Hematopoietic multipotent progenitor cell treated with erythropoietin and hydrocortisone succinate and interleukin-3 and kit ligand, for 6 days (in vitro differentiated cells): ENCODE measurements around the gene EEA1.
"Not testable (repeated sequence)": the region's sequence is repeated elsewhere in the genome, so short reads cannot be mapped to it uniquely, and the experiment has no call there.

Source experiments
- DNase-seq: peaks from one replicate; pipeline ENCODE4 v3.0.0-alpha.2; 2015

Gene EEA1

GRCh38 chr12:92928962-92929915, at the start of gene EEA1:
Gene EEA1, minus strand, starts transcription at chr12:92929295. Its CDS starts 229 bp downstream, at chr12:92929066.
- DNase-seq: peak; percentile 97

- no peak for DNase-seq
These were observed 49.5 kb upstream of the EEA1 start for GRCh38 chr12:92978607-92979006.

GRCh38 chr12:92977326-92977725, 48.2 kb upstream of the EEA1 start:
- DNase-seq: no peak

GRCh38 chr12:92974759-92975158, 45.7 kb upstream of the EEA1 start:
- DNase-seq: no peak

- DNase-seq: peak; percentile 18
These were observed 44.5 kb upstream of the EEA1 start for GRCh38 chr12:92973614-92974013.

GRCh38 chr12:92971859-92972524, 42.9 kb upstream of the EEA1 start:
- DNase-seq: no peak

GRCh38 chr12:92968176-92968813, 39.2 kb upstream of the EEA1 start:
- no peak for DNase-seq

GRCh38 chr12:92964378-92964777, 35.3 kb upstream of the EEA1 start:
- DNase-seq: not testable (repeated sequence)

- DNase-seq: no peak
These were observed 32.9 kb upstream of the EEA1 start for GRCh38 chr12:92961949-92962348.

- no peak for DNase-seq
These were observed 27.0 kb upstream of the EEA1 start for GRCh38 chr12:92955997-92956663.

- DNase-seq: peak; percentile 10
These were observed 24.7 kb upstream of the EEA1 start for GRCh38 chr12:92953747-92954146.

GRCh38 chr12:92952394-92952793, 23.3 kb upstream of the EEA1 start:
- DNase-seq: no peak

- no peak for DNase-seq
These were observed 21.9 kb upstream of the EEA1 start for GRCh38 chr12:92951006-92951405.

- no peak for DNase-seq
These were observed 20.9 kb upstream of the EEA1 start for GRCh38 chr12:92950011-92950410.

- DNase-seq: no peak
These were observed 20.4 kb upstream of the EEA1 start for GRCh38 chr12:92949466-92949865.

- DNase-seq: no peak
These were observed 18.6 kb upstream of the EEA1 start for GRCh38 chr12:92947589-92948215.

GRCh38 chr12:92945659-92946220, 16.6 kb upstream of the EEA1 start:
- DNase-seq: no peak

GRCh38 chr12:92943482-92944250, 14.6 kb upstream of the EEA1 start:
- peak; percentile 42 for DNase-seq

GRCh38 chr12:92942905-92943304, 13.8 kb upstream of the EEA1 start:
- DNase-seq: no peak

- DNase-seq: no peak
These were observed 10.0 kb upstream of the EEA1 start for GRCh38 chr12:92939116-92939515.

GRCh38 chr12:92938638-92939037, 9.5 kb upstream of the EEA1 start:
- no peak for DNase-seq
